Globus pallidus (tissue), 1 donor: ENCODE data around the gene TFCP2L1.

Source experiments
- DNase-seq: peaks from one replicate; pipeline ENCODE4 v3.0.0-alpha.2; 2015; ENCODE audit warnings: low spot score

TFCP2L1 gene

DNA sequence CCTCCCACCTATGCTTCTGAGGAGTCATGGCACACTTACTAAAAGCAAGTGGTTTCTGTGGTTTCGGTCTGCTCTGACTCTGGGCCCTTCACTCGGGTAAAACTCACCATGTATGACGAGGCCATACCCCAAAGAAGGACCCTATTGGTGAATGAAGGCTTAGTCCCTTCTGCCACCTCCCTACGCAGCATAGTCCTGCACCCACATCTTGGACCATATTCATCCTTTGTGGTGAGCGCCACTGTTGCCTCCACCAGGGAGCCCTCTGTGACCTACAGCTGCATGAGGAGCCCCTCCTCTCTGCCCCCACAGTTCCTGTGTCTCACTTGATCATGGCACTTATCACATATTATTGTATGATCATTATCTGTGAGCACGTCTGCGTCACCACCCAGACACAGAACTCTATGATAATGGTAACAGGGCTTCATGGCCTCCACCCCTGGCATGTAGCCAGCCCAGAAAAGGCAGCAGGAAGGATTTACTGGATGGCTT lies 113.3 kb downstream of the TFCP2L1 start:
- no peak for DNase-seq

DNA sequence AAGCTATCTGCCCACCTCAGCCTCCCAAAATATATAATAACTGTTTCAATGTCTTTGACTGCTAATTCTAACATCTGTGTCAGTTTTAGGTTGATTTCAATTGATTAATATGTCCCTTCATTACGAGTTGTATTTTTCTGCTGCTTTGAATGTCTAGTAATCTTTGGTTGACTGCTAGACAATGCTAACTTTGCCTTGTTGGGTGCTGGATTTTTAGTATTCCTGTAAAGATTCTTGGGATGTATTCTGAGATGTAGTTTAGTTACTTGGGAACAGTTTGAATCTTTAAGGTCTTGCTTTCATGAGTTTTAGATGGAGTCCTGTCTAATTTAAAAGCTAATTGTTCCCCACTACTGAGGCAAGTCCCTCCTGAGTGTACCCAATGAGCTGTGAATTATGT lies 114.4 kb downstream of the TFCP2L1 start:
- DNase-seq, result no peak

DNA sequence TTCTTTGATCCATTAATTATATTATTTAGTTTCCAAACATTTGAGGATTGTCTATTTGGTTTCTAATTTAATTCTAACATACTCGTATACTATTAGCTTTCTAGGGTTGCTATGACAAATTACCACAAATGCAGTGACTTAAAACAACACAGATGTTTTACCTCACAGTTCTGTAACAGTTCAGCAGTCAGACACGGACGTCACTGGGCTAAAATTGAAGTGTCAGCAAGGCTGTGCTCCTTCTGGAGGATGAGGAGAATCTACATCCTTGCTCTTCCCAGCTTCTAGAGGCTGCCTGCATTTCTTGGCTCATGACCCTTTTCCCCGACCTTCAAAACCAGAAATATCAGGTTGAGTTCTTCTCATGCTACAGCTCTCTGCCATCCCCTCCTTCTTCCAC lies 117.6 kb downstream of the TFCP2L1 start:
- DNase-seq, result no peak
